ENCODE data around the gene SCD5.

The SCD5 gene

GRCh38 chr4:82708982-82709381, 89.6 kb downstream of the SCD5 start:
- Histone ChIP-seq H3K4ac (ENCODE audit: low read length) (no peak overlapping the region), H3K79me1 (ENCODE audit: low read depth, low read length) (peaks cover 2% of the 10 kb centered on the region), H2AFZ (ENCODE audit: low read length) (no peak overlapping the region), H3K23ac (ENCODE audit: low read depth, low read length, poor library complexity) (no peak overlapping the region), H3K27ac (replicated peaks; ENCODE audit: low read length) (no peak overlapping the region), H2BK12ac (ENCODE audit: low read length) (no peak overlapping the region), H2AK5ac (ENCODE audit: low read depth, low read length) (no peak overlapping the region), H3K4me1 (ENCODE audit: control insufficient read depth in 2 of 2, insufficient read depth in 1 of 2, low read depth in 1 of 2, low read length in 2 of 2) (peaks cover 7 to 14% of the 10 kb centered on the region in 2 donors), H4K91ac (ENCODE audit: low read depth, low read length, poor library complexity) (no peak overlapping the region), H3K14ac (ENCODE audit: low read length) (no peak overlapping the region), H3K4me3 (ENCODE audit: low read length in 2 of 2) (no peak overlapping the region), H4K8ac (ENCODE audit: low read depth, low read length) (no peak overlapping the region), H3K4me2 (ENCODE audit: insufficient read depth, low read length, poor library complexity, severe bottlenecking) (no peak overlapping the region), H2BK120ac (ENCODE audit: low read depth, low read length) (no peak overlapping the region), H2BK5ac (ENCODE audit: low read length) (no peak overlapping the region), H3K36me3 (replicated peaks in 1 of 2; ENCODE audit: control insufficient read depth in 2 of 2, insufficient read depth in 2 of 2, low read length in 2 of 2) (peaks cover 2 to 12% of the 10 kb centered on the region in 2 donors), H3K27me3 (ENCODE audit: control insufficient read depth in 3 of 3, insufficient read depth in 3 of 3, low read depth in 1 of 3, low read length in 3 of 3) (no peaks in the 10 kb centered on the region), H3K9ac (ENCODE audit: low read depth, low read length, poor library complexity) (no peak overlapping the region), H2BK15ac (ENCODE audit: low read length) (no peak overlapping the region), H3K9me3 (replicated peaks in 1 of 2; ENCODE audit: control insufficient read depth in 2 of 2, insufficient read depth in 1 of 2, low read depth in 1 of 2, low read length in 2 of 2) (no peaks in the 10 kb centered on the region), H3K18ac (ENCODE audit: low read length) (no peak overlapping the region)
- no CpG with 5 or more reads among the region's 1 CpG for WGBS, 2 donors (ENCODE audit: extremely low coverage in 2 of 2, insufficient read length in 2 of 2, insufficient replicate concordance in 1 of 2)
- DNase-seq (ENCODE audit: low spot score), result no peak

- H2BK15ac ChIP-seq (ENCODE audit: low read length), result no peak overlapping the region
- no peak overlapping the region for H2BK5ac ChIP-seq (ENCODE audit: low read length)
- no peak overlapping the region for H3K4ac ChIP-seq (ENCODE audit: low read length)
- H3K4me1 ChIP-seq (ENCODE audit: control insufficient read depth in 2 of 2, insufficient read depth in 1 of 2, low read depth in 1 of 2, low read length in 2 of 2), result peaks cover 7 to 14% of the 10 kb centered on the region in 2 donors
- H2AK5ac ChIP-seq (ENCODE audit: low read depth, low read length), result no peak overlapping the region
- no peak overlapping the region for H3K4me3 ChIP-seq (ENCODE audit: low read length in 2 of 2)
- no peak overlapping the region for H3K4me2 ChIP-seq (ENCODE audit: insufficient read depth, low read length, poor library complexity, severe bottlenecking)
- no peaks in the 10 kb centered on the region for H3K9me3 ChIP-seq (replicated peaks in 1 of 2; ENCODE audit: control insufficient read depth in 2 of 2, insufficient read depth in 1 of 2, low read depth in 1 of 2, low read length in 2 of 2)
- no peak overlapping the region for H3K9ac ChIP-seq (ENCODE audit: low read depth, low read length, poor library complexity)
- peaks cover 2% of the 10 kb centered on the region for H3K79me1 ChIP-seq (ENCODE audit: low read depth, low read length)
- no peak overlapping the region for H4K91ac ChIP-seq (ENCODE audit: low read depth, low read length, poor library complexity)
- H3K27ac ChIP-seq (replicated peaks; ENCODE audit: low read length), result no peak overlapping the region
- no peaks in the 10 kb centered on the region for H3K27me3 ChIP-seq (ENCODE audit: control insufficient read depth in 3 of 3, insufficient read depth in 3 of 3, low read depth in 1 of 3, low read length in 3 of 3)
- no CpG with 5 or more reads among the region's 3 CpGs for WGBS, 2 donors (ENCODE audit: extremely low coverage in 2 of 2, insufficient read length in 2 of 2, insufficient replicate concordance in 1 of 2)
- H3K23ac ChIP-seq (ENCODE audit: low read depth, low read length, poor library complexity), result no peak overlapping the region
- no peak overlapping the region for H2BK120ac ChIP-seq (ENCODE audit: low read depth, low read length)
- no peak overlapping the region for H4K8ac ChIP-seq (ENCODE audit: low read depth, low read length)
- peaks cover 2 to 28% of the 10 kb centered on the region in 2 donors for H3K36me3 ChIP-seq (replicated peaks in 1 of 2; ENCODE audit: control insufficient read depth in 2 of 2, insufficient read depth in 2 of 2, low read length in 2 of 2)
- H2AFZ ChIP-seq (ENCODE audit: low read length), result no peak overlapping the region
- no peak overlapping the region for H2BK12ac ChIP-seq (ENCODE audit: low read length)
- no peak for DNase-seq (ENCODE audit: low spot score)
- no peak overlapping the region for H3K18ac ChIP-seq (ENCODE audit: low read length)
- no peak overlapping the region for H3K14ac ChIP-seq (ENCODE audit: low read length)
These were observed 92.1 kb downstream of the SCD5 start for GRCh38 chr4:82706349-82707000.

DNA sequence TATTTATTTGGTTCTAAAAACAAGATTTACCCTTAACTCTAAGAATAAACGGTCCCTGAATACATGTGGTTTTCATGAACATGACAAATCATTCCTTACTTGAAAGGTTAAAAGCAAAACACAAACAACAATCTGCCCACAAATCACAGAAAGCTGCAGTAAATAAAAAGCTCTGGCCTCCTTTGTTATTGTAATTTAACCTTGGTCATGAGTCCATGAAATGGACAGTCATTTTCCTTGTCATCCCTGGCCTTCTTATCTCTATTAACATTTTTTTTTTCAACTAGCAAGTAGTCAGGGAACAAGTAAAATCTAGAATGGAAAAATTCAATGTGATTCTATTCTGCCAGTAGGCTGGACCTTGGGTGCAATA, 92.7 kb downstream of the SCD5 start:
- no peak overlapping the region for H4K8ac ChIP-seq (ENCODE audit: low read depth, low read length)
- H3K18ac ChIP-seq (ENCODE audit: low read length), result no peak overlapping the region
- H3K36me3 ChIP-seq (replicated peaks in 1 of 2; ENCODE audit: control insufficient read depth in 2 of 2, insufficient read depth in 2 of 2, low read length in 2 of 2), result peaks cover 2 to 33% of the 10 kb centered on the region in 2 donors
- no peak overlapping the region for H3K4me2 ChIP-seq (ENCODE audit: insufficient read depth, low read length, poor library complexity, severe bottlenecking)
- no peak overlapping the region for H2AK5ac ChIP-seq (ENCODE audit: low read depth, low read length)
- no CpG with 5 or more reads among the region's 1 CpG for WGBS, 2 donors (ENCODE audit: extremely low coverage in 2 of 2, insufficient read length in 2 of 2, insufficient replicate concordance in 1 of 2)
- H3K4me1 ChIP-seq (ENCODE audit: control insufficient read depth in 2 of 2, insufficient read depth in 1 of 2, low read depth in 1 of 2, low read length in 2 of 2), result peaks cover 7 to 14% of the 10 kb centered on the region in 2 donors
- no peak overlapping the region for H2BK5ac ChIP-seq (ENCODE audit: low read length)
- H3K9me3 ChIP-seq (replicated peaks in 1 of 2; ENCODE audit: control insufficient read depth in 2 of 2, insufficient read depth in 1 of 2, low read depth in 1 of 2, low read length in 2 of 2), result no peaks in the 10 kb centered on the region
- peaks cover 2% of the 10 kb centered on the region for H3K79me1 ChIP-seq (ENCODE audit: low read depth, low read length)
- H4K91ac ChIP-seq (ENCODE audit: low read depth, low read length, poor library complexity), result no peak overlapping the region
- H3K4me3 ChIP-seq (ENCODE audit: low read length in 2 of 2), result no peak overlapping the region
- H3K4ac ChIP-seq (ENCODE audit: low read length), result no peak overlapping the region
- H3K9ac ChIP-seq (ENCODE audit: low read depth, low read length, poor library complexity), result no peak overlapping the region
- DNase-seq (ENCODE audit: low spot score), result no peak
- H2BK15ac ChIP-seq (ENCODE audit: low read length), result no peak overlapping the region
- H3K27ac ChIP-seq (replicated peaks; ENCODE audit: low read length), result no peak overlapping the region
- no peak overlapping the region for H3K23ac ChIP-seq (ENCODE audit: low read depth, low read length, poor library complexity)
- H3K14ac ChIP-seq (ENCODE audit: low read length), result no peak overlapping the region
- no peak overlapping the region for H2BK12ac ChIP-seq (ENCODE audit: low read length)
- no peak overlapping the region for H2BK120ac ChIP-seq (ENCODE audit: low read depth, low read length)
- no peak overlapping the region for H2AFZ ChIP-seq (ENCODE audit: low read length)
- no peaks in the 10 kb centered on the region for H3K27me3 ChIP-seq (ENCODE audit: control insufficient read depth in 3 of 3, insufficient read depth in 3 of 3, low read depth in 1 of 3, low read length in 3 of 3)

DNA sequence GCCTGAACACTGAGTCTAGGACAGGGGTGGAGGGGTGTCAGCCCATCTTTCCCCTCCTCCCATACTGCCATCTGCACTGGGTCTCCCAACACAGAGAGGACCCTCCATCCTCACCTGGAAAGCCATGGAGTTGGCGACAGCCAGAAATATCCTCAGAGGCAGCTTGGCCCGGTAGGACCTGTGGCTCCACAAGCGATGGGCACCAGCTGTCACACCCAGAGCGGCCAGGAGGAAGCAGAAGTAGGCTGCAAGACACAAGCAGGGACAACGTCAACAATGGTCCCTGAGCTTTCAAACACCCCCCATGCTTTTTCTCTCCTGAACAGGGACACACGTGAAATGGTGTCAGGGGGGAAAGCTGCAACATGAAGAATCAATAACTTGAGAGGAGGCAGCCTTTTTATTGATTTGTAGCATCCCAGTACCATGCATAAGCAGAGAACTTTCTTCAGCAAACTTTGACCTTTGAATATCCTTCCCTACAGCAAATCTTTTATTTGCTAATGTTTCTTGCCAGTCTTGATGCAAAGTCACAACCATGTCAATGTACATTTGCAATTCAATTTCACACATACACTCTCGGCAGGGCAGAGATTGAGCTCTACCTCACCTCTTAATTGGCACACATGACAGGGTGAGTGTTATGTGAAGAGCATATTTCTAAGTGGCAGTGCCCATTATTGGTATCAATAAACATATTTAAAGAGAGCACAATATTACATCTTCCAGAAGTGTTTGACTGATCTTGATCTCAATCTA, 93.2 kb downstream of the SCD5 start:
- no peak for DNase-seq (ENCODE audit: low spot score)
- Histone ChIP-seq H3K9ac (ENCODE audit: low read depth, low read length, poor library complexity) (no peak overlapping the region), H3K14ac (ENCODE audit: low read length) (no peak overlapping the region), H2AFZ (ENCODE audit: low read length) (no peak overlapping the region), H3K27me3 (ENCODE audit: control insufficient read depth in 3 of 3, insufficient read depth in 3 of 3, low read depth in 1 of 3, low read length in 3 of 3) (no peaks in the 10 kb centered on the region), H3K9me3 (replicated peaks in 1 of 2; ENCODE audit: control insufficient read depth in 2 of 2, insufficient read depth in 1 of 2, low read depth in 1 of 2, low read length in 2 of 2) (no peaks in the 10 kb centered on the region), H3K4me1 (ENCODE audit: control insufficient read depth in 2 of 2, insufficient read depth in 1 of 2, low read depth in 1 of 2, low read length in 2 of 2) (peaks cover 5 to 12% of the 10 kb centered on the region in 2 donors), H4K91ac (ENCODE audit: low read depth, low read length, poor library complexity) (no peak overlapping the region), H3K27ac (replicated peaks; ENCODE audit: low read length) (no peak overlapping the region), H2BK12ac (ENCODE audit: low read length) (no peak overlapping the region), H3K4me3 (ENCODE audit: low read length in 2 of 2) (no peak overlapping the region), H3K23ac (ENCODE audit: low read depth, low read length, poor library complexity) (no peak overlapping the region), H3K18ac (ENCODE audit: low read length) (no peak overlapping the region), H2BK120ac (ENCODE audit: low read depth, low read length) (no peak overlapping the region), H3K79me1 (ENCODE audit: low read depth, low read length) (peaks cover 2% of the 10 kb centered on the region), H4K8ac (ENCODE audit: low read depth, low read length) (no peak overlapping the region), H3K36me3 (replicated peaks in 1 of 2; ENCODE audit: control insufficient read depth in 2 of 2, insufficient read depth in 2 of 2, low read length in 2 of 2) (peaks cover 2 to 37% of the 10 kb centered on the region in 2 donors), H2AK5ac (ENCODE audit: low read depth, low read length) (no peak overlapping the region), H3K4ac (ENCODE audit: low read length) (no peak overlapping the region), H2BK15ac (ENCODE audit: low read length) (no peak overlapping the region), H3K4me2 (ENCODE audit: insufficient read depth, low read length, poor library complexity, severe bottlenecking) (no peak overlapping the region), H2BK5ac (ENCODE audit: low read length) (no peak overlapping the region)
- no CpG with 5 or more reads among the region's 7 CpGs for WGBS, 2 donors (ENCODE audit: extremely low coverage in 2 of 2, insufficient read length in 2 of 2, insufficient replicate concordance in 1 of 2)

Data from neuronal stem cell (in vitro differentiated cells).